IMR-90 (cell line): Measurements from ENCODE around the gene ZNF37A. TPM values are rescaled to one million over a fixed set of nuclear protein-coding genes. Genes with fewer than 3 reads are reported as not detected.

Source experiments
- ATAC-seq: fragments of 200-7000 bp; cut with Tn5 transposase; 2 replicates; pipeline ENCODE4 v1.9.1; 2020; ENCODE audit warnings: low read depth, mild to moderate bottlenecking, moderate library complexity
- BruUV-seq: library from RNA; stranded (reverse); fragments of 400-500 nt; replicated peaks from 2 replicates; lab custom pipeline; 2021; lab: Mats Ljungman, UMichigan
- CTCF ChIA-PET: fragments of 300-600 bp; formaldehyde crosslinking; extraction: SDS; loops from one replicate; lab custom pipeline; 2021; ENCODE audit warnings: antibody characterized with exemption; lab: Yijun Ruan, JAX
- POLR2A ChIA-PET: fragments of 300-600 bp; sonication (Branson Sonifier 250); formaldehyde crosslinking; loops from one replicate; lab custom pipeline; 2022; ENCODE audit warnings: antibody characterized with exemption; ENCODE audit not compliant: unreplicated experiment; lab: Charles Lee
- DNase-seq: peaks from one replicate; pipeline ENCODE4 v3.0.0; 2013
- H2AFZ ChIP-seq: replicated peaks from 2 replicates; pipeline ENCODE3; 2013; ENCODE audit warnings: low read length, mild to moderate bottlenecking; ENCODE audit not compliant: poor library complexity
- H2AK5ac ChIP-seq: 2 replicates; pipeline ENCODE4 v1.6.1; 2013; ENCODE audit warnings: low read depth, low read length, inconsistent platforms
- H2AK9ac ChIP-seq: replicated peaks from 2 replicates; pipeline ENCODE3; 2013; ENCODE audit warnings: mild to moderate bottlenecking, low read depth, low read length, moderate library complexity; ENCODE audit not compliant: poor library complexity
- H2BK120ac ChIP-seq: 2 replicates; pipeline ENCODE4 v1.6.1; 2013; ENCODE audit warnings: low read depth, low read length, inconsistent platforms
- H2BK15ac ChIP-seq: 3 replicates; pipeline ENCODE4 v1.6.1; 2013; ENCODE audit warnings: low read depth, low read length, inconsistent platforms
- H2BK20ac ChIP-seq: 2 replicates; pipeline ENCODE4 v1.6.1; 2013; ENCODE audit warnings: low read depth, mild to moderate bottlenecking, inconsistent platforms, low read length, moderate library complexity
- H2BK5ac ChIP-seq: 2 replicates; pipeline ENCODE4 v1.6.1; 2013; ENCODE audit warnings: mild to moderate bottlenecking, low read depth, low read length, inconsistent platforms; ENCODE audit not compliant: poor library complexity, severe bottlenecking
- H3K14ac ChIP-seq: replicated peaks from 2 replicates; pipeline ENCODE4 v1.6.1; 2013; ENCODE audit warnings: low read depth, low read length, inconsistent platforms
- H3K18ac ChIP-seq: 2 replicates; pipeline ENCODE4 v1.6.1; 2013; ENCODE audit warnings: low read depth, low read length, control low read depth
- H3K23ac ChIP-seq: 2 replicates; pipeline ENCODE4 v1.6.1; 2013; ENCODE audit warnings: low read depth, low read length, inconsistent platforms
- H3K27ac ChIP-seq: 2 replicates; pipeline ENCODE4 v1.5.1; 2013; ENCODE audit warnings: mild to moderate bottlenecking, control low read depth, low read length; ENCODE audit not compliant: insufficient read depth
- H3K27me3 ChIP-seq: 2 replicates; pipeline ENCODE4 v1.6.1; 2013; ENCODE audit warnings: low read length; ENCODE audit not compliant: control insufficient read depth, insufficient read depth
- H3K36me3 ChIP-seq: 2 replicates; pipeline ENCODE4 v1.6.1; 2013; ENCODE audit warnings: low read length, mixed read lengths; ENCODE audit not compliant: control insufficient read depth, insufficient read depth
- H3K4ac ChIP-seq: 2 replicates; pipeline ENCODE4 v1.6.1; 2013; ENCODE audit warnings: low read depth, low read length, inconsistent platforms
- H3K4me1 ChIP-seq: 2 replicates; pipeline ENCODE4 v1.6.1; 2013; ENCODE audit warnings: low read length, mixed read lengths; ENCODE audit not compliant: control insufficient read depth, insufficient read depth
- H3K4me2 ChIP-seq: 2 replicates; pipeline ENCODE4 v1.6.1; 2013; ENCODE audit warnings: low read depth, mild to moderate bottlenecking, control low read depth, low read length, moderate library complexity
- H3K4me3 ChIP-seq: 2 replicates; pipeline ENCODE4 v1.5.1; 2013; ENCODE audit warnings: low read depth, mild to moderate bottlenecking, control low read depth, low read length, moderate library complexity; ENCODE audit not compliant: insufficient read depth
- H3K56ac ChIP-seq: 2 replicates; pipeline ENCODE4 v1.6.1; 2013; ENCODE audit warnings: low read length, inconsistent platforms; ENCODE audit not compliant: insufficient read depth; ENCODE audit errors: extremely low read depth
- H3K79me1 ChIP-seq, 2 experiments: 2 replicates each; pipeline ENCODE4 v1.6.1; 2013; ENCODE audit warnings: low read length in 2 of 2, inconsistent platforms in 1 of 2, low read depth in 1 of 2
- H3K9ac ChIP-seq: 2 replicates; pipeline ENCODE4 v1.6.1; 2013; ENCODE audit warnings: low read depth, low read length, control low read depth
- H3K9me1 ChIP-seq: 2 replicates; pipeline ENCODE4 v1.6.1; 2013; ENCODE audit warnings: low read length, inconsistent platforms; ENCODE audit not compliant: insufficient read depth
- H3K9me3 ChIP-seq: 2 replicates; pipeline ENCODE4 v1.6.1; 2013; ENCODE audit warnings: low read length; ENCODE audit not compliant: control insufficient read depth, insufficient read depth
- H4K20me1 ChIP-seq: 2 replicates; pipeline ENCODE4 v1.6.1; 2013; ENCODE audit warnings: low read length, inconsistent platforms; ENCODE audit not compliant: insufficient read depth
- H4K5ac ChIP-seq: 2 replicates; pipeline ENCODE4 v1.6.1; 2013; ENCODE audit warnings: mild to moderate bottlenecking, low read depth, low read length, control low read depth
- H4K8ac ChIP-seq, 2 experiments: 2 replicates each; pipeline ENCODE4 v1.6.1; 2013; ENCODE audit warnings: low read depth in 2 of 2, low read length in 2 of 2, control low read depth in 1 of 2, inconsistent platforms in 1 of 2
- H4K91ac ChIP-seq: 2 replicates; pipeline ENCODE4 v1.6.1; 2013; ENCODE audit warnings: low read depth, low read length, inconsistent platforms; ENCODE audit not compliant: insufficient read depth
- BHLHE40 ChIP-seq: fragments of 150-350 bp; IDR thresholded peaks from 2 replicates; pipeline ENCODE4 v1.6.1; 2016; ENCODE audit warnings: mild to moderate bottlenecking, low read depth, low read length
- CEBPB ChIP-seq: IDR thresholded peaks from 2 replicates; pipeline ENCODE4 v1.6.1; 2012; ENCODE audit warnings: low read depth, low read length, improper control_type of control experiment
- CHD1 ChIP-seq: IDR thresholded peaks from 2 replicates; pipeline ENCODE4 v1.6.1; 2012; ENCODE audit warnings: low read depth, low read length, improper control_type of control experiment
- FOS ChIP-seq: fragments of 150-350 bp; IDR thresholded peaks from 2 replicates; pipeline ENCODE4 v1.6.1; 2016; ENCODE audit warnings: low read depth, low read length
- MAFK ChIP-seq: IDR thresholded peaks from 2 replicates; pipeline ENCODE4 v1.6.1; 2012; ENCODE audit warnings: low read depth, low read length, improper control_type of control experiment
- MAZ ChIP-seq: IDR thresholded peaks from 2 replicates; pipeline ENCODE4 v1.6.1; 2012; ENCODE audit warnings: low read depth, mild to moderate bottlenecking, low read length, improper control_type of control experiment, moderate library complexity, borderline replicate concordance
- MXI1 ChIP-seq: IDR thresholded peaks from 2 replicates; pipeline ENCODE4 v1.6.1; 2012; ENCODE audit warnings: low read depth, mild to moderate bottlenecking, low read length, moderate library complexity, borderline replicate concordance
- NFE2L2 ChIP-seq: fragments of 150-350 bp; IDR thresholded peaks from 2 replicates; pipeline ENCODE4 v1.6.1; 2016; ENCODE audit warnings: low read depth, mild to moderate bottlenecking, low read length
- POLR2A ChIP-seq: IDR thresholded peaks from 2 replicates; pipeline ENCODE4 v1.6.1; 2012; ENCODE audit warnings: mild to moderate bottlenecking, low read depth, low read length
- RAD21 ChIP-seq: IDR thresholded peaks from 2 replicates; pipeline ENCODE4 v1.6.1; 2012; ENCODE audit warnings: low read length, improper control_type of control experiment
- RCOR1 ChIP-seq: IDR thresholded peaks from 2 replicates; pipeline ENCODE4 v1.6.1; 2012; ENCODE audit warnings: mild to moderate bottlenecking, low read length, improper control_type of control experiment; ENCODE audit not compliant: insufficient replicate concordance
- SMC3 ChIP-seq: fragments of 150-350 bp; IDR thresholded peaks from 2 replicates; pipeline ENCODE4 v1.6.1; 2016; ENCODE audit warnings: low read depth, mild to moderate bottlenecking, antibody characterized with exemption, low read length, moderate library complexity
- WGBS, 2 experiments: methylation state at CpG; one replicate each; pipeline versions ENCODE4 v1.1.5 to v1.1.7; 2013; ENCODE audit warnings: missing lambda C conversion rate in 2 of 2; ENCODE audit not compliant: insufficient read length in 1 of 2; ENCODE audit errors: extremely low coverage in 2 of 2; 5-methylcytosine and 5-hydroxymethylcytosine counted together
- dilution Hi-C: fragments of 300-500 bp; cut with HindIII; formaldehyde crosslinking; loops from one replicate; pipeline ENCODE4 v1.14.3; 2018; ENCODE audit warnings: low sequenced_read_pairs; ENCODE audit not compliant: unreplicated experiment
- in situ Hi-C: fragments of 300-500 bp; cut with MboI; formaldehyde crosslinking; loops from 3 replicates; pipeline ENCODE4 v1.14.3; 2019; ENCODE audit warnings: low sequenced_read_pairs, inconsistent platforms, mixed read lengths
- intact Hi-C: fragments of 100-400 bp; cut with micrococcal nuclease; formaldehyde crosslinking; loops from 2 replicates; pipeline ENCODE4 v1.10.0; 2022
- polyA plus RNA-seq, 3 experiments: library from polyadenylated mRNA; depleted of rRNA; stranded (reverse); fragments of >200 nt; gene quantifications; 2 replicates each; pipeline ENCODE4 v1.2.3, GENCODE V29; 2012; ENCODE audit warnings: low replicate concordance in 1 of 3
- total RNA-seq: library from RNA; depleted of rRNA; stranded (reverse); fragments of >200 nt; gene quantifications from 2 replicates; pipeline ENCODE4 v1.2.3, GENCODE V29; 2012
- TF ChIP-seq, protein P1 (sequence below): fragments of 150-350 bp; IDR thresholded peaks from 2 replicates; pipeline ENCODE4 v1.6.1; 2016; ENCODE audit warnings: low read depth, mild to moderate bottlenecking, low read length, moderate library complexity, borderline replicate concordance
- TF ChIP-seq, protein P2 (sequence below): fragments of 150-350 bp; IDR thresholded peaks from 2 replicates; pipeline ENCODE4 v1.6.1; 2017; ENCODE audit warnings: mild to moderate bottlenecking, antibody characterized with exemption, low read length, low read depth
- TF ChIP-seq, protein P3 (sequence below): conservative IDR thresholded peaks from 2 replicates; pipeline ENCODE4 v1.5.1; 2012; ENCODE audit warnings: mild to moderate bottlenecking, low read depth, low read length, improper control_type of control experiment

ZNF37A gene
- total and polyA plus RNA-seq, 2 of the 4 experiments (the other 2 are of a cell fraction), result 5.5 to 8.6 TPM

DNA sequence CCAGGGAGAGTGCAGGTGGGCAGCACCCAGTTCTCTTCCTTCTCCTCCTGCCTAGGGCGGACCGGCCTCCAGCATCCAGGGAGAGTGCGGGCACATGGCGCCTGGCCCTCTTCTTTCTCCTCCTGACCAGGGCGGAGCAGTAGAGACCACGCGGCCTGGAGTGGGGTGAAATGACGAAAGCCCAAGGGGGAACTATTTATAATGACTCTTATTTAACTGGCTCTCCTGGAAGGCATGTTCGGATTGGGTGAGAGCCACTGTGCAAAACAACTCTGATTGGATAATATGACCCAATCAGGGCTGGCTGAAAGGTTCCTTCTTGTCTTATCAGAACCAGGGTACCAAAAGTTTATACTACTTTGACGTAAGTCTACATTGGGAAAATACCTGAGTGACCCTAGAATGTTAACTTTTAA, 63.1 kb downstream of the ZNF37A start:
- no peaks in the 10 kb centered on the region for H4K20me1 ChIP-seq

More for the DNA sequence above, 63.1 kb downstream of the ZNF37A start:
- no TSS peak for BruUV-seq
- Histone ChIP-seq H3K4me3 (no peak overlapping the region), H2BK120ac (no peak overlapping the region), H2AFZ (no peak overlapping the region), H2AK5ac (no peak overlapping the region), H3K4me2 (no peak overlapping the region), H3K4ac (no peak overlapping the region), H2BK20ac (no peak overlapping the region), H3K9ac (no peak overlapping the region), H3K18ac (no peak overlapping the region), H4K5ac (no peak overlapping the region), H4K8ac (no peak overlapping the region), H2BK5ac (no peak overlapping the region), H3K9me1 (no peaks in the 10 kb centered on the region), H3K9me3 (peaks cover 8% of the 10 kb centered on the region), H3K14ac (no peak overlapping the region), H3K27me3 (no peaks in the 10 kb centered on the region), H2AK9ac (no peak overlapping the region), H3K79me1 (no peaks in the 10 kb centered on the region), H3K4me1 (no peaks in the 10 kb centered on the region), H3K36me3 (no peaks in the 10 kb centered on the region), H3K27ac (no peak overlapping the region), H3K56ac (no peak overlapping the region), H3K23ac (no peak overlapping the region), H4K91ac (no peak overlapping the region), H2BK15ac (no peak overlapping the region)
- no peak for TF ChIP-seq MXI1
- TF ChIP-seq BHLHE40, result no peak
- no peak for TF ChIP-seq CEBPB
- TF ChIP-seq, protein P1, sequence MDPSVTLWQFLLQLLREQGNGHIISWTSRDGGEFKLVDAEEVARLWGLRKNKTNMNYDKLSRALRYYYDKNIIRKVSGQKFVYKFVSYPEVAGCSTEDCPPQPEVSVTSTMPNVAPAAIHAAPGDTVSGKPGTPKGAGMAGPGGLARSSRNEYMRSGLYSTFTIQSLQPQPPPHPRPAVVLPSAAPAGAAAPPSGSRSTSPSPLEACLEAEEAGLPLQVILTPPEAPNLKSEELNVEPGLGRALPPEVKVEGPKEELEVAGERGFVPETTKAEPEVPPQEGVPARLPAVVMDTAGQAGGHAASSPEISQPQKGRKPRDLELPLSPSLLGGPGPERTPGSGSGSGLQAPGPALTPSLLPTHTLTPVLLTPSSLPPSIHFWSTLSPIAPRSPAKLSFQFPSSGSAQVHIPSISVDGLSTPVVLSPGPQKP, result no peak
- no peak for TF ChIP-seq MAZ
- TF ChIP-seq RCOR1, result no peak
- TF ChIP-seq MAFK, result no peak
- no peak for TF ChIP-seq SMC3
- TF ChIP-seq NFE2L2, result no peak
- no peak for TF ChIP-seq POLR2A
- no peak for TF ChIP-seq CHD1
- TF ChIP-seq FOS, result no peak
- TF ChIP-seq RAD21, result no peak
- TF ChIP-seq, protein P2, sequence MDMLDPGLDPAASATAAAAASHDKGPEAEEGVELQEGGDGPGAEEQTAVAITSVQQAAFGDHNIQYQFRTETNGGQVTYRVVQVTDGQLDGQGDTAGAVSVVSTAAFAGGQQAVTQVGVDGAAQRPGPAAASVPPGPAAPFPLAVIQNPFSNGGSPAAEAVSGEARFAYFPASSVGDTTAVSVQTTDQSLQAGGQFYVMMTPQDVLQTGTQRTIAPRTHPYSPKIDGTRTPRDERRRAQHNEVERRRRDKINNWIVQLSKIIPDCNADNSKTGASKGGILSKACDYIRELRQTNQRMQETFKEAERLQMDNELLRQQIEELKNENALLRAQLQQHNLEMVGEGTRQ, result no peak
- TF ChIP-seq, protein P3, sequence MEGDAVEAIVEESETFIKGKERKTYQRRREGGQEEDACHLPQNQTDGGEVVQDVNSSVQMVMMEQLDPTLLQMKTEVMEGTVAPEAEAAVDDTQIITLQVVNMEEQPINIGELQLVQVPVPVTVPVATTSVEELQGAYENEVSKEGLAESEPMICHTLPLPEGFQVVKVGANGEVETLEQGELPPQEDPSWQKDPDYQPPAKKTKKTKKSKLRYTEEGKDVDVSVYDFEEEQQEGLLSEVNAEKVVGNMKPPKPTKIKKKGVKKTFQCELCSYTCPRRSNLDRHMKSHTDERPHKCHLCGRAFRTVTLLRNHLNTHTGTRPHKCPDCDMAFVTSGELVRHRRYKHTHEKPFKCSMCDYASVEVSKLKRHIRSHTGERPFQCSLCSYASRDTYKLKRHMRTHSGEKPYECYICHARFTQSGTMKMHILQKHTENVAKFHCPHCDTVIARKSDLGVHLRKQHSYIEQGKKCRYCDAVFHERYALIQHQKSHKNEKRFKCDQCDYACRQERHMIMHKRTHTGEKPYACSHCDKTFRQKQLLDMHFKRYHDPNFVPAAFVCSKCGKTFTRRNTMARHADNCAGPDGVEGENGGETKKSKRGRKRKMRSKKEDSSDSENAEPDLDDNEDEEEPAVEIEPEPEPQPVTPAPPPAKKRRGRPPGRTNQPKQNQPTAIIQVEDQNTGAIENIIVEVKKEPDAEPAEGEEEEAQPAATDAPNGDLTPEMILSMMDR, result no peak
- CTCF ChIA-PET, result no interaction called here
- in situ Hi-C loops, result no loop called here
- no peak for DNase-seq
- dilution Hi-C loops, result no loop called here
- ATAC-seq, result no peak
- POLR2A ChIA-PET, result no interaction called here
- intact Hi-C loops, result no loop called here
- WGBS, 2 experiments, result no CpG with 5 or more reads among the region's 10 CpGs
